K562 (cell line): ENCODE data around the gene DCAKD. TPM values are rescaled to one million over a fixed set of nuclear protein-coding genes. Genes with fewer than 3 reads are reported as not detected.

Experiments
- BMI1 ChIP-seq: fragments of 150-350 bp; IDR thresholded peaks from 2 replicates; pipeline ENCODE4 v1.6.1; 2014; ENCODE audit warnings: low read length
- CXXC5 ChIP-seq: fragments of 250-450 bp; sonication (Bioruptor Pico); IDR thresholded peaks from 2 replicates; pipeline ENCODE4 v1.8.0; 2022; ENCODE audit warnings: inconsistent platforms, mild to moderate bottlenecking, moderate library complexity
- ETV5 ChIP-seq: sonication (generic); formaldehyde crosslinking; IDR thresholded peaks from 2 replicates; pipeline ENCODE4 v1.4.0; 2020; ENCODE audit warnings: low read depth, mild to moderate bottlenecking, missing genetic modification reagents
- GATAD2B ChIP-seq: fragments of 450-650 bp; IDR thresholded peaks from 2 replicates; pipeline ENCODE4 v1.6.1; 2017; ENCODE audit warnings: mild to moderate bottlenecking, borderline replicate concordance
- IRF2 ChIP-seq: sonication (generic); formaldehyde crosslinking; IDR thresholded peaks from 2 replicates; pipeline ENCODE4 v1.8.1; 2022; ENCODE audit warnings: mild to moderate bottlenecking, missing genetic modification reagents
- MYNN ChIP-seq, 2 experiments: sonication (generic); formaldehyde crosslinking in 1 of 2; IDR thresholded peaks; 2 replicates each; pipeline versions ENCODE4 v1.5.0 to v1.6.1; 2016 to 2020; ENCODE audit warnings: antibody characterized with exemption in 1 of 2, missing genetic modification reagents in 1 of 2
- PHF21A ChIP-seq: fragments of 450-650 bp; IDR thresholded peaks from 2 replicates; pipeline ENCODE4 v1.6.1; 2017; ENCODE audit warnings: low read depth, borderline replicate concordance
- RBM39 ChIP-seq: fragments of 200-400 bp; formaldehyde crosslinking; optimal IDR thresholded peaks from 2 replicates; pipeline ENCODE3; 2018; ENCODE audit warnings: low read depth, low read length
- STAT5A ChIP-seq: IDR thresholded peaks from 2 replicates; pipeline ENCODE4 v1.6.1; 2012; ENCODE audit warnings: low read length, inconsistent platforms, borderline replicate concordance
- TGIF2 ChIP-seq: sonication (generic); formaldehyde crosslinking; IDR thresholded peaks from 2 replicates; pipeline ENCODE4 v1.8.1; 2022; ENCODE audit warnings: mild to moderate bottlenecking, missing genetic modification reagents, moderate library complexity
- ZBTB8A ChIP-seq: fragments of 450-650 bp; IDR thresholded peaks from 2 replicates; pipeline ENCODE4 v1.6.1; 2018; ENCODE audit warnings: mild to moderate bottlenecking, moderate library complexity; ENCODE audit not compliant: partially characterized antibody
- polyA plus RNA-seq, 8 experiments: library from polyadenylated mRNA; depleted of rRNA in 4 of 8; stranded (reverse) in 5 of 8; unstranded in 3 of 8; fragments of >200 nt; fragmentation: Nextera tagmentation in 2 of 8; fragmentation: Illumina TruSeq in 1 of 8; extraction: Ambion mirVana in 2 of 8; extraction: Trizol in 1 of 8; gene quantifications; 2 replicates each; pipeline versions ENCODE4 v1.2.1 to v1.2.3, GENCODE V29; 2011 to 2014; ENCODE audit warnings: inconsistent platforms in 1 of 8, missing spikeins in 1 of 8
- total RNA-seq, 7 experiments: library from RNA; depleted of rRNA in 6 of 7; stranded (reverse); fragments of >200 nt in 6 of 7; fragmentation: Illumina TruSeq in 2 of 7; extraction: Trizol in 2 of 7; gene quantifications; 2 replicates each; pipeline versions ENCODE4 v1.2.1 to v1.2.3, GENCODE V29; 2011 to 2021; ENCODE audit warnings: low replicate concordance in 1 of 7
- TF ChIP-seq, protein P1 (sequence below): fragments of 450-650 bp; IDR thresholded peaks from 2 replicates; pipeline ENCODE4 v1.6.1; 2016; ENCODE audit warnings: low read depth
- TF ChIP-seq, protein P2 (sequence below): fragments of 450-650 bp; formaldehyde crosslinking; IDR thresholded peaks from 2 replicates; pipeline ENCODE4 v1.4.0; 2022; ENCODE audit warnings: missing genetic modification characterization
- TF ChIP-seq, protein P3 (sequence below): fragments of 450-650 bp; IDR thresholded peaks from 2 replicates; pipeline ENCODE4 v1.6.1; 2018; ENCODE audit not compliant: partially characterized antibody

The DCAKD gene
- total and polyA plus RNA-seq, 9 of the 15 experiments (the other 6 are each of a cell fraction or from before 2014, with no cell fraction given), result 7.9 to 35.5 (median 21.4) TPM

DNA sequence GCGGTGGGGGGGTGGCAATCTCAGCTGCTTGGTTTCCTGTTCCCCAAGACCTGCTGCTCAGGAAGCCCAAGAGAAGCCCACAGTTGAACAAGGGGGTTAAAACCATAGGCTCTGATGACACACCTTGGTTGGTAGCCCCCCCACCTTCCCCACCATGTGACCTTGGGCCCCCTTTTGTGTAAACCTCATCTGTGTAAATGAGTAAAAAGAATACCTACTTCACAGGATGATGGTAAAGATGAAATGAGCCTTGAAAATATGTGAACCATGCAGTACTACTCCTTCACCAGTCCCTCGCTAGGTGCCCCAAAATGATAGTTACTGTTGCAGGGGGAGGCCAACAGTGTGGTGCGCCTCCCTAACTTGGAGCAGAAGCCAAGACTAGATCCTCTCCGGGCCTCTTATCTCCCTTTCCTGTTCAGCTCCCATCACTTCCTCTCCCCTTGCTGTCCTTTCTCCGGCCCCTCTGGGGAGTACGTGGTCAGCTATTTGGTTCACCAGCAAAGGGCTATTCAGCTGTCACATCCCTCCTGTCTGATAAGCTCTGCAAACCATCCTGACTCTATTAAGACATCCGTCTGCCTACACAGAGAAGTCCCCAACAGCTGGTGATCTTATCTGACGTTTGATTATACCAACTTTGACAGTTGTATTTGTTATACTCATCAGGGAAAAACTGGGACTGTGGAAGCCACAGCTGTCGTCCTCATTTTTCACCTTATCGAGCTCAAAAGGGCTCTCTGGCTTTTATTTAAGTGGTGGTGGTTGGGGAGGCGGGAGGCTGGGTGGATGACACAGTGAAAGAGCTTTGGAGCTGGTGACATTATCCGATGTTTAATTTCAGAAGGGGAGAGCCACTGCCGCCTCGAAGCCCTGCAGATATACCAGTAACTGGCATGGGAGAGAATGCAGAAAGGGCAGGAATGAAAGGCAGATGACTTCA, 19.9 kb downstream of the DCAKD start (continued):
- TF ChIP-seq, protein P1, sequence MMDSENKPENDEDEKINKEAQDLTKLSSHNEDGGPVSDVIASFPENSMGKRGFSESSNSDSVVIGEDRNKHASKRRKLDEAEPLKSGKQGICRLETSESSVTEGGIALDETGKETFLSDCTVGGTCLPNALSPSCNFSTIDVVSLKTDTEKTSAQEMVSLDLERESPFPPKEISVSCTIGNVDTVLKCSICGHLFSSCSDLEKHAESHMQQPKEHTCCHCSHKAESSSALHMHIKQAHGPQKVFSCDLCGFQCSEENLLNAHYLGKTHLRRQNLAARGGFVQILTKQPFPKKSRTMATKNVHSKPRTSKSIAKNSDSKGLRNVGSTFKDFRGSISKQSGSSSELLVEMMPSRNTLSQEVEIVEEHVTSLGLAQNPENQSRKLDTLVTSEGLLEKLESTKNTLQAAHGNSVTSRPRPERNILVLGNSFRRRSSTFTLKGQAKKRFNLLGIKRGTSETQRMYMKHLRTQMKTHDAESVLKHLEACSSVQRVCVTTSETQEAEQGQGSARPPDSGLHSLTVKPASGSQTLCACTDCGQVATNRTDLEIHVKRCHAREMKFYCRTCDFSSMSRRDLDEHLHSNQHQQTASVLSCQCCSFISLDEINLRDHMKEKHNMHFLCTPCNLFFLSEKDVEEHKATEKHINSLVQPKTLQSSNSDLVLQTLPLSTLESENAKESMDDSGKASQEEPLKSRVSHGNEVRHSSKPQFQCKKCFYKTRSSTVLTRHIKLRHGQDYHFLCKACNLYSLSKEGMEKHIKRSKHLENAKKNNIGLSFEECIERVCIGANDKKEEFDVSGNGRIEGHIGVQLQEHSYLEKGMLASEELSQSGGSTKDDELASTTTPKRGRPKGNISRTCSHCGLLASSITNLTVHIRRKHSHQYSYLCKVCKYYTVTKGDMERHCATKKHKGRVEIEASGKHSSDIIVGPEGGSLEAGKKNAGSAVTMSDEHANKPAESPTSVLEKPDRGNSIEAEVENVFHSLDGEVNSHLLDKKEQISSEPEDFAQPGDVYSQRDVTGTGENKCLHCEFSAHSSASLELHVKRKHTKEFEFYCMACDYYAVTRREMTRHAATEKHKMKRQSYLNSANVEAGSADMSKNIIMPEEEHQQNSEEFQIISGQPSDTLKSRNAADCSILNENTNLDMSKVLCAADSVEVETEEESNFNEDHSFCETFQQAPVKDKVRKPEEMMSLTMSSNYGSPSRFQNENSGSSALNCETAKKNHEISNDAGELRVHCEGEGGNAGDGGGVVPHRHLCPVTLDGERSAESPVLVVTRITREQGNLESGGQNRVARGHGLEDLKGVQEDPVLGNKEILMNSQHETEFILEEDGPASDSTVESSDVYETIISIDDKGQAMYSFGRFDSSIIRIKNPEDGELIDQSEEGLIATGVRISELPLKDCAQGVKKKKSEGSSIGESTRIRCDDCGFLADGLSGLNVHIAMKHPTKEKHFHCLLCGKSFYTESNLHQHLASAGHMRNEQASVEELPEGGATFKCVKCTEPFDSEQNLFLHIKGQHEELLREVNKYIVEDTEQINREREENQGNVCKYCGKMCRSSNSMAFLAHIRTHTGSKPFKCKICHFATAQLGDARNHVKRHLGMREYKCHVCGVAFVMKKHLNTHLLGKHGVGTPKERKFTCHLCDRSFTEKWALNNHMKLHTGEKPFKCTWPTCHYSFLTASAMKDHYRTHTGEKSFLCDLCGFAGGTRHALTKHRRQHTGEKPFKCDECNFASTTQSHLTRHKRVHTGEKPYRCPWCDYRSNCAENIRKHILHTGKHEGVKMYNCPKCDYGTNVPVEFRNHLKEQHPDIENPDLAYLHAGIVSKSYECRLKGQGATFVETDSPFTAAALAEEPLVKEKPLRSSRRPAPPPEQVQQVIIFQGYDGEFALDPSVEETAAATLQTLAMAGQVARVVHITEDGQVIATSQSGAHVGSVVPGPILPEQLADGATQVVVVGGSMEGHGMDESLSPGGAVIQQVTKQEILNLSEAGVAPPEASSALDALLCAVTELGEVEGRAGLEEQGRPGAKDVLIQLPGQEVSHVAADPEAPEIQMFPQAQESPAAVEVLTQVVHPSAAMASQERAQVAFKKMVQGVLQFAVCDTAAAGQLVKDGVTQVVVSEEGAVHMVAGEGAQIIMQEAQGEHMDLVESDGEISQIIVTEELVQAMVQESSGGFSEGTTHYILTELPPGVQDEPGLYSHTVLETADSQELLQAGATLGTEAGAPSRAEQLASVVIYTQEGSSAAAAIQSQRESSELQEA, result no peak
- TF ChIP-seq, protein P2, sequence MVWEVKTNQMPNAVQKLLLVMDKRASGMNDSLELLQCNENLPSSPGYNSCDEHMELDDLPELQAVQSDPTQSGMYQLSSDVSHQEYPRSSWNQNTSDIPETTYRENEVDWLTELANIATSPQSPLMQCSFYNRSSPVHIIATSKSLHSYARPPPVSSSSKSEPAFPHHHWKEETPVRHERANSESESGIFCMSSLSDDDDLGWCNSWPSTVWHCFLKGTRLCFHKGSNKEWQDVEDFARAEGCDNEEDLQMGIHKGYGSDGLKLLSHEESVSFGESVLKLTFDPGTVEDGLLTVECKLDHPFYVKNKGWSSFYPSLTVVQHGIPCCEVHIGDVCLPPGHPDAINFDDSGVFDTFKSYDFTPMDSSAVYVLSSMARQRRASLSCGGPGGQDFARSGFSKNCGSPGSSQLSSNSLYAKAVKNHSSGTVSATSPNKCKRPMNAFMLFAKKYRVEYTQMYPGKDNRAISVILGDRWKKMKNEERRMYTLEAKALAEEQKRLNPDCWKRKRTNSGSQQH (CRISPR knock-in tag), result no peak
- no peak for TF ChIP-seq GATAD2B
- peak; percentile 63 for TF ChIP-seq CXXC5 (CRISPR knock-in tag)
- no peak for TF ChIP-seq IRF2 (CRISPR knock-in tag)
- TF ChIP-seq, protein P3, sequence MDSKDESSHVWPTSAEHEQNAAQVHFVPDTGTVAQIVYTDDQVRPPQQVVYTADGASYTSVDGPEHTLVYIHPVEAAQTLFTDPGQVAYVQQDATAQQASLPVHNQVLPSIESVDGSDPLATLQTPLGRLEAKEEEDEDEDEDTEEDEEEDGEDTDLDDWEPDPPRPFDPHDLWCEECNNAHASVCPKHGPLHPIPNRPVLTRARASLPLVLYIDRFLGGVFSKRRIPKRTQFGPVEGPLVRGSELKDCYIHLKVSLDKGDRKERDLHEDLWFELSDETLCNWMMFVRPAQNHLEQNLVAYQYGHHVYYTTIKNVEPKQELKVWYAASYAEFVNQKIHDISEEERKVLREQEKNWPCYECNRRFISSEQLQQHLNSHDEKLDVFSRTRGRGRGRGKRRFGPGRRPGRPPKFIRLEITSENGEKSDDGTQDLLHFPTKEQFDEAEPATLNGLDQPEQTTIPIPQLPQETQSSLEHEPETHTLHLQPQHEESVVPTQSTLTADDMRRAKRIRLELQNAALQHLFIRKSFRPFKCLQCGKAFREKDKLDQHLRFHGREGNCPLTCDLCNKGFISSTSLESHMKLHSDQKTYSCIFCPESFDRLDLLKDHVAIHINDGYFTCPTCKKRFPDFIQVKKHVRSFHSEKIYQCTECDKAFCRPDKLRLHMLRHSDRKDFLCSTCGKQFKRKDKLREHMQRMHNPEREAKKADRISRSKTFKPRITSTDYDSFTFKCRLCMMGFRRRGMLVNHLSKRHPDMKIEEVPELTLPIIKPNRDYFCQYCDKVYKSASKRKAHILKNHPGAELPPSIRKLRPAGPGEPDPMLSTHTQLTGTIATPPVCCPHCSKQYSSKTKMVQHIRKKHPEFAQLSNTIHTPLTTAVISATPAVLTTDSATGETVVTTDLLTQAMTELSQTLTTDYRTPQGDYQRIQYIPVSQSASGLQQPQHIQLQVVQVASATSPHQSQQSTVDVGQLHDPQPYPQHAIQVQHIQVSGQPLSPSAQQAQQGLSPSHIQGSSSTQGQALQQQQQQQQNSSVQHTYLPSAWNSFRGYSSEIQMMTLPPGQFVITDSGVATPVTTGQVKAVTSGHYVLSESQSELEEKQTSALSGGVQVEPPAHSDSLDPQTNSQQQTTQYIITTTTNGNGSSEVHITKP, result peak; percentile 51
- peak; percentile 78 for TF ChIP-seq ETV5 (CRISPR knock-in tag)
- peak; percentile 68; the same call in 1 of the 2 replicates for TF ChIP-seq MYNN (IDR thresholded peaks at IDR 0.05)
- no peak for TF ChIP-seq MYNN (CRISPR knock-in tag; IDR thresholded peaks at IDR 0.05)
- no peak for TF ChIP-seq ZBTB8A
- no peak for TF ChIP-seq STAT5A
- no peak for TF ChIP-seq BMI1
- 0 out of 2 replicates have a peak, but pooled peaks have one; percentile 52 for TF ChIP-seq PHF21A
- TF ChIP-seq TGIF2, result no peak
- no peak for TF ChIP-seq RBM39
